Effector memory CD8-positive, alpha-beta T cell (primary cell): Measurements from ENCODE around the gene NAXE.
A peak's percentile ranks its signal among the peaks of the same experiment; 100 is the strongest.
"Not testable (repeated sequence)": the region's sequence is repeated elsewhere in the genome, so short reads cannot be mapped to it uniquely, and the experiment has no call there.

Experiments
- ATAC-seq: fragments of 150-1000 bp; cut with Tn5 transposase; replicated peaks from 2 replicates; pipeline ENCODE4 v1.10.0; 2021; ENCODE audit warnings: mild to moderate bottlenecking, moderate library complexity
- DNase-seq, 3 experiments: peaks; one replicate each; pipeline ENCODE4 v3.0.0; 2021
- H3K27ac Mint-ChIP-seq, 2 donors: one replicate each; pipeline ENCODE4 v1.8.0; 2022; ENCODE audit warnings: mild to moderate bottlenecking in 2 of 2, mixed read lengths in 2 of 2, moderate library complexity in 2 of 2
- H3K27me3 Mint-ChIP-seq, 2 donors: one replicate each; pipeline ENCODE4 v1.8.0; 2022; ENCODE audit warnings: mixed read lengths in 2 of 2
- H3K36me3 Mint-ChIP-seq: one replicate; pipeline ENCODE4 v1.8.0; 2022; ENCODE audit warnings: mild to moderate bottlenecking, moderate library complexity, mixed read lengths; ENCODE audit not compliant: insufficient read depth
- H3K4me1 Mint-ChIP-seq, 2 donors: one replicate each; pipeline ENCODE4 v1.8.0; 2022; ENCODE audit warnings: low read depth in 2 of 2, mixed read lengths in 2 of 2
- H3K4me3 Mint-ChIP-seq, 2 donors: one replicate each; pipeline ENCODE4 v1.8.0; 2022; ENCODE audit warnings: mild to moderate bottlenecking in 2 of 2, mixed read lengths in 2 of 2, moderate library complexity in 2 of 2
- H3K9me3 Mint-ChIP-seq, 2 donors: one replicate each; pipeline ENCODE4 v1.8.0; 2022; ENCODE audit warnings: mixed read lengths in 2 of 2

The NAXE gene

DNA sequence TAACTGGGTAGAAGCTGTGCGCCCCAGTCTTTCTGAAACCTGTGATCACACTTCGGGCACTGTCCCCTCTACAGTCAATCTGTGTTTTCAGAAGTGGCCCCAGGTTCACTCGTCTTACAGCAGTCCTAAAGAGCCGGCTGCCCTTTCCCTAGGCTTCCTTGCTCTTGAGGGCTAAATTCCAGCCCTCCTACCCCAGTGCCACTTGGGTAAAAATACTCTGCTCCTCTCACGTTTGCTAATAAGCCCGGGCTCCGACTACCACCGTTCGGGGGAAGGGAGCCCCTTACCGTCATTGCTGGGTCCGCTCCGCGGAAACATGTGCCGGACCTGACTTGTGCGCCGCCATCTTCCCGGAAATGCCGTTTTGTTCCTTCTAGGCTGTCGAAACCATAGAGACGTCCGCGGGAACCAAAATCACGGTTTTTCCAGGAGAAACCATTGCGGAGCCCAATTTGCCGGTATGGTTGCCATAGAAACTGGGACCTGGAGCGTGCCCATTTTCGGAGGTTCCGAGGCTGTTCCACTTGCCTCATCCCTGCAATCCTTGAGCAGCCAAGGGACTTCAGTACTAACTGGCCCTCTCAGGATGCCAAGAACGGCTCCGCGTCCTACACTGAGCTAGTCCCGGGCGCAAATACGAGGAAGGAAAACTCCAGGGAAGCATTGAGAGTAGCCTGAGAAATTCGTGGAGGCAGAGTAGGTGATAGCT, 9.7 kb downstream of the NAXE start, which contains the start of gene GPATCH4:
TSS of gene GPATCH4 (minus strand) at position 358 of the 709 bp plus-strand sequence.
- no peaks in the 10 kb centered on the region for H3K27me3 Mint-ChIP-seq
- H3K27ac Mint-ChIP-seq, result peak within 1 kb of the TSS; percentile 93 to 95
- ATAC-seq (peak; percentile 80), DNase-seq (peak; percentile 50 to 61 (median 61))
- no peaks in the 10 kb centered on the region for H3K9me3 Mint-ChIP-seq
- H3K4me3 Mint-ChIP-seq, result peak within 1 kb of the TSS; percentile 89 to 92
- H3K36me3 Mint-ChIP-seq, result peaks cover 11% of the 10 kb centered on the region
- peaks cover 20 to 25% of the 10 kb centered on the region in 2 donors for H3K4me1 Mint-ChIP-seq

DNA sequence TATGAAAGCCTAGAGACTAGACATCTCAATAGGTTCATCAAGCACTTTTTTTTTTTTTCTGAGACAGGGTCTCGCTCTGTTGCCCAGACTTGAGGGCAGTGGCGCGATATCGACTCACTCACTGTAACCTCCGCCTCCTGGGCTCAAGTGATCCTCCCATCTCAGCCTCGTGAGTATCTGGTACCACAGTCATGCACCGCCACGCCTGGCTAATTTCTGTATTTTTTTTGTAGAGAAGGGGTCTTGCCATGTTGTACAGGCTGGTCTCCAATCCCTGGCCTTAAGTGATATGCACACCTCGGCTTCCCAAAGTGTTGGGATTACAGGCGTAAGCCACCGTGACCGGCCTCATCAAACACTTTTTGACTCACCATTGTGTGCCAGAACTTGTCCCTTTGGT, 10.3 kb downstream of the NAXE start:
- peaks cover 20 to 25% of the 10 kb centered on the region in 2 donors for H3K4me1 Mint-ChIP-seq
- peaks cover 10% of the 10 kb centered on the region for H3K36me3 Mint-ChIP-seq
- H3K27ac Mint-ChIP-seq, result peak overlapping the region; percentile 93 to 95
- DNase-seq (no peak), ATAC-seq (no peak)
- no peaks in the 10 kb centered on the region for H3K27me3 Mint-ChIP-seq
- no peaks in the 10 kb centered on the region for H3K9me3 Mint-ChIP-seq
- peak overlapping the region; percentile 89 to 92 for H3K4me3 Mint-ChIP-seq

DNA sequence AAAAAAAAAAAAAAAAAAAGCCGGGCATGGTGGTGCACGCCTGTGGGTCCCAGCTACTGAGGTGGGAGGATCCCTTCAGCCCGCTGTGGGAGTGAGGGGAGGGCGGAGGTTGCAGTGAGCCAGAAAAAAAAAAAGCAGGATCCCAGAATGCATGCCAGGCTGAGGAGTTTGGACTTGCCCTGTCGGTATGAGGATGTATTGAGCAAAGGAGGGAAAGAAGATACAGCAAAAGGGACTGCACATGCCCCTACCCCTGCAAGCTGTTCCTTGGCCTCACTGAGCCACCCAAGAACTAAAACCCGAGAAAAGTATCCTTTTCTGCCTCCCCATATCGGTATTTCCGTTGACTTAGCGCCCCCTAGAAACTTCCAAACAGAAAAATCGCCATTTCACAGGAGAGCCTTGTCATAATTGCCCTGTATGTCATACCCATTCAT, 11.0 kb downstream of the NAXE start:
- ATAC-seq (no peak), DNase-seq (no peak)
- Mint-ChIP-seq H3K27ac (no peak overlapping the region), H3K4me1 (peaks cover 20 to 25% of the 10 kb centered on the region in 2 donors), H3K27me3 (no peaks in the 10 kb centered on the region), H3K9me3 (no peaks in the 10 kb centered on the region), H3K4me3 (peak overlapping the region; percentile 25 to 51), H3K36me3 (peaks cover 10% of the 10 kb centered on the region)

DNA sequence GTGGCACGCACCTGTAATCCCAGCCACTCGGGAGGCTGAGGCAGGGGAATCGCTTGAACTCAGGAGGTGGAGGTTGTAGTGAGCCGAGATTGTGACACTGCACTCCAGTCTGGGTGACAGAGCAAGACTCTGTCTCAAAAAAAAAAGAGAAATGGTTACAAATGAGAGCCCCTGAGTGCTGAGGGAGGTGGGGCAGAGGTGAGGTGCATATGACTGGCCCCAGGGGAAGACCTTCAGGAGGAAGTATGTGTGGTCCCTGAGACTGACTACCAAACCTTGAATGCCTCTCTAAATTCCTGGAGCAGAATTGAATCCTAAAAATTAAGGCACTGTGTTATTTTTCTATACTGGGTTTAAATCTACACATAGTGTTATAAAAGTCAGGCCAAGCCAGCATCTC, 15.8 kb downstream of the NAXE start:
- not testable (repeated sequence) for DNase-seq, H3K27ac Mint-ChIP-seq, H3K36me3 Mint-ChIP-seq, H3K9me3 Mint-ChIP-seq, H3K4me3 Mint-ChIP-seq, ATAC-seq
- peaks cover 7 to 19% of the 10 kb centered on the region in 2 donors for H3K4me1 Mint-ChIP-seq
- H3K27me3 Mint-ChIP-seq, result peaks cover 13 to 23% of the 10 kb centered on the region in 2 donors

DNA sequence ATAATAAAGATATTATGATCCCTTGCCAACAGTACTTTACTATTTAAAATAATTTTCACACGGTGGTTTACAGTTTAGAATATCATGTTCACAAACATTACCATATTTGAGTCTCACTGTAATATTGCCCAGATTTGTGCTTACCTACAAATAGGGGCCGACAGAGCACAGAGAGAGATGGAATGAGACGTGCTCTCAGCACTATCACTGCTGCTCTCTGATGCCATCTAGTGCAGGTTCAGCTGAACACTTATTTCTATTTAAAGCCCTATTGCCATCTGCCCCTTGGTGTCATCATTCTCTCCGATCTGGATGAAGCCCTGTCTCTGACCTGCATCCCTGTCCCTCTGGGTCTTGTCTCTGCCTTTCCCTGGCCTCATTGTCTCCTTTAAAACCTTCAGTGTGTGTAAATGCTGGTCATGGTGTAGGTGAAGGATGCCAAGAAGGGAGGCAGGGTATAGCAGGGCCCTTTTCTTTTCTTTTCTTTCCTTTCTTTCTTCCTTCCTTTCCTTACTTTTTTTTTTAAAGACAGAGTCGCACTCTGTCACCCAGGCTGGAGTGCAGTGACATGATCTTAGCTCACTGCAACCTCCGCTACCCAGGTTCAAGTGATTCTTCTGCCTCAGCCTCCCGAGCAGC, 16.6 kb downstream of the NAXE start:
- Mint-ChIP-seq H3K9me3 (no peaks in the 10 kb centered on the region), H3K4me3 (no peak overlapping the region), H3K4me1 (peaks cover 4 to 14% of the 10 kb centered on the region in 2 donors), H3K27ac (no peak overlapping the region), H3K36me3 (peaks cover 5% of the 10 kb centered on the region), H3K27me3 (peaks cover 13 to 31% of the 10 kb centered on the region in 2 donors)
- peak; percentile 62 to 71 (median 63) for DNase-seq
- peak; percentile 94 for ATAC-seq

DNA sequence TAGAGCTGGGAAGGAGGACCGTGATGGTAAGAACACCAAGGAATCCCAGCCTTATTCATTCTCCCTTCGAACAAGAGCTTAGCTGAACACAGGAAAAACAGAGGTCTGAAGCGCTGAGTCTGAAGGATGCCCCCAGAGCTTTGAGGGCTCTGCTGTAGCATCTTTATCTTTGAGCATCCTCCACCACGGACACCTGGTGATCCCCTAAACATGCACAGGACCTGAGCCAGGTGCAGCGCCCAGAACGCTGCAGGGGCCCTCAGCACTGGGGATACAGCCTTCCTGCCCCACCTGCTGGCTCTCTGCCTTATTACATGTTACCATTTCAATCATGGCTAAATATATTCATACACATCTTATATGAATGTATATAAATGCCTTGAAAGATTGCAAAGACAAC, 17.4 kb downstream of the NAXE start:
- H3K27ac Mint-ChIP-seq, result no peak overlapping the region
- DNase-seq (peak; percentile 52 to 62 (median 58)), ATAC-seq (peak; percentile 77)
- H3K4me3 Mint-ChIP-seq, result no peak overlapping the region
- H3K4me1 Mint-ChIP-seq, result peaks cover 4 to 14% of the 10 kb centered on the region in 2 donors
- H3K36me3 Mint-ChIP-seq, result peaks cover 5% of the 10 kb centered on the region
- H3K27me3 Mint-ChIP-seq, result peaks cover 13 to 33% of the 10 kb centered on the region in 2 donors
- H3K9me3 Mint-ChIP-seq, result no peaks in the 10 kb centered on the region

DNA sequence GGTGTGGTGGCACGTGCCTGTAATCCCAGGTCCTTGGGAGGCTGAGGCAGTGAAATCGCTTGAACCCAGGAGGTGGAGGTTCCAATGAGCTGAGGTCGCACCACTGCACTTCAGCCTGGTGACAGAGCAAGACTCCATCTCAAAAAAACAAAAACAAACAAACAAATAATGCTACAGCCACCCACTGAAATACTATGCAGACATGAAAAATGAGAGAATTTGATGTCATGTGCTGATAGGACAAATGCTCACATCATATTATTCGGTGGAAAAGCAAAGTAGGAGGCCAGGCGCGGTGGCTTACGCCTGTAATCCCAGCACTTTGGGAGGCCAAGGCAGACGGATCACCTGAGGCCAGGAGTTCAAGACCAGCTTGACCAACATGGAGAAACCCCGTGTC, 18.5 kb downstream of the NAXE start:
- ATAC-seq, H3K36me3 Mint-ChIP-seq, DNase-seq, H3K4me3 Mint-ChIP-seq, H3K27ac Mint-ChIP-seq, H3K9me3 Mint-ChIP-seq: not testable (repeated sequence)
- H3K4me1 Mint-ChIP-seq, result peaks cover 4 to 14% of the 10 kb centered on the region in 2 donors
- peaks cover 16 to 33% of the 10 kb centered on the region in 2 donors for H3K27me3 Mint-ChIP-seq

DNA sequence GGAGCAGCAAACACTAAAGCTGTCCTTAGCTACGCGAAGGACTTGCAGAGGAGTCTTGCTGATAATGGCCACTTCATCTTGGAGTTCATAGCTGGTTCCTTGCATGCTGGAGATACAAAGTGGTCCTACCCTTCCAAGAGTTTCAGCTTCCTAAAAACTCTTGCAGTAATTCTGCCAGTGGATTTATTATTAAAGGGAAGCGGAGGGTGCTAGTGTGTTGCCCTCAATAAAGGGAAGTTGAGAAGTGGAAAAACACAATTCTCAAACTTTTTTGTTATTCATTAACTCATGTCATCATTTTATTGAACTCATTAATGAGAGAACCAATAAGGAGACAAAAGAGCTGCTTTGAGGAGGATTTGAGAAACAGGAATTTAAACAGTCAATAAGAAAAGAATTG, 21.1 kb downstream of the NAXE start:
- peaks cover 26 to 51% of the 10 kb centered on the region in 2 donors for H3K27me3 Mint-ChIP-seq
- no peak overlapping the region for H3K27ac Mint-ChIP-seq
- H3K4me1 Mint-ChIP-seq, result peaks cover 5 to 14% of the 10 kb centered on the region in 2 donors
- DNase-seq (no peak), ATAC-seq (no peak)
- no peak overlapping the region for H3K4me3 Mint-ChIP-seq
- no peaks in the 10 kb centered on the region for H3K9me3 Mint-ChIP-seq
- peaks cover 5% of the 10 kb centered on the region for H3K36me3 Mint-ChIP-seq

DNA sequence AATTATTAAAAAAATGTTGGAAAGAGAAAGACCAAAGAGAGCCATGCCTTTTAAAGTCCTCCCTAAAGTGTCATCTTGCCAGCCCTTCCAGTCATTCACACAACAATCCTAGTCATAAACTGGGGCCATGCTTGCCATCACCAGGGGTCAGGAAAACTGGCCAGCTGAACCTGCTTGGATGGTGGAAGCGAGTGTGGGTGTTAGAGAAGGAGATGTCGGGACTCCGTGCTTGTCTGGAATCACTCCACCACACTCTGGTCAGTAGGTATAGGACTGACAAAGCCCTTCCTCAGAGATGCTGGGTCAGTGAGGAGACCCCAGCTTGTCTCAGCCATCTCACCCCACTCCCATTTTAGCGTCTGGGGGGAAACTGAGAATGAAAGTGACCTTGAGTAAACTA, 24.4 kb downstream of the NAXE start:
- Mint-ChIP-seq H3K4me3 (no peak overlapping the region), H3K4me1 (peaks cover 0 to 2% of the 10 kb centered on the region in 2 donors), H3K27me3 (peaks cover 41 to 70% of the 10 kb centered on the region in 2 donors), H3K36me3 (peaks cover 5% of the 10 kb centered on the region), H3K9me3 (no peaks in the 10 kb centered on the region), H3K27ac (no peak overlapping the region)
- ATAC-seq (no peak), DNase-seq (no peak)

DNA sequence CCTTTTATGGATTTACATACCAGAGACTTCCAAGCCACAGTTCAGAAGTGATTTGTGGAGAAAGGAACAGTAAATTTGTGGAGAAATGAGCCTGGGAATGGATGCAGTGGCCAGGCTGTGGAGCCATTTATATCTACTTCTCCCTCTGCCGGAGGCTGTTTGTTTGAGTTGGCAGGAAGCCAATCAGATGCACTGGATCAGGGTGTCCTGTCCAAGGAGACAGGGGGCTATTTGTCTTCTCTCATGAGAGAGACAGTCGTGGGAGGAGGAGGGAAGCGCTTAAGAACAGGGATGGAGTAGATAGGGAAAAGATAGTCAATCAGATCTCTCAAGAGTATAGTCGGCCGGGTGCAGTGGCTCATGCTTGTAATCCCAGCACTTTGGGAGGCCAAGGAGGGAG, 24.9 kb downstream of the NAXE start:
- Mint-ChIP-seq H3K27ac (no peak overlapping the region), H3K4me3 (no peak overlapping the region), H3K4me1 (peaks cover 0 to 2% of the 10 kb centered on the region in 2 donors), H3K9me3 (no peaks in the 10 kb centered on the region), H3K27me3 (peaks cover 45 to 70% of the 10 kb centered on the region in 2 donors), H3K36me3 (no peaks in the 10 kb centered on the region)
- ATAC-seq, result no peak
- DNase-seq, result no peak

DNA sequence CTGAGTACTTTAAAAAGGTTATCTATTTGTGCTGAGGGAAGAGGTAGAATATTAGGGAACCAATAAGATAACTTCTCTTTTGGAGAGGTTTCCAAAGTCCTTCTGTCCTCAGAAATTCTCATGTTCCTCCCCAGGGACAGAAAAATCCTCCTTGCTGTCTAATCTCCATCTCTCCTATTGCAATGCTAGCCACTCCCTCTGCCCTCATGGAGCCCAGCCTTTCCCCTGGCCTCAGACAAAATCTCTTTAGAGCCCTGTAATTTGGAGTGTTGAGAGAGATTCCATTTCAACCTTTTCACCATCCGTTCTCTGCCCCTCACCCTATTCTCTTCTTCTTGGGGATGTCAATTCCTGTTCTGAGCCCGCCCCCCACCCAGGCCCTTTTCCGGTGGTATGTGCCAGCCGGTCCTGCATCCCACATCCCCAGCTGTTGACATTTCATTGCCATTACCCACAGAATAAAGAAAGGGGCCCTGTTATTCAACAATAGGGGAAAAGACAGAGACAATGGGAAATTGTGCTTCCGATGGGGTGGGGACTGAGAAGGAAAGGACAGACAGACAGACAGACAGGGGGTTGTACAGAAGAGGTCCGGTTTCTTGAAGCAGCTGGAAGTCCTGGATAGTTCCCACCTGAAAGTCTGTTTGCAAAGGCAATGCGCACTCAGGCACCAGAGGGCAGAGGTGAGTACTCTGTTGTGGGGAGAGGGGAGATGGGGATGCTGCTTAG, 27.4 kb downstream of the NAXE start, which contains the start of gene HAPLN2:
TSS of gene HAPLN2 (plus strand) at position 563 of the 729 bp plus-strand sequence. CDS start 4,076 bp downstream, outside the sequence.
- Mint-ChIP-seq H3K4me1 (peaks cover 0 to 2% of the 10 kb centered on the region in 2 donors), H3K36me3 (peaks cover 3% of the 10 kb centered on the region), H3K27me3 (peaks cover 61 to 76% of the 10 kb centered on the region in 2 donors), H3K9me3 (no peaks in the 10 kb centered on the region), H3K27ac (no peak within 1 kb of the TSS), H3K4me3 (no peak within 1 kb of the TSS)
- ATAC-seq (no peak), DNase-seq (no peak)

DNA sequence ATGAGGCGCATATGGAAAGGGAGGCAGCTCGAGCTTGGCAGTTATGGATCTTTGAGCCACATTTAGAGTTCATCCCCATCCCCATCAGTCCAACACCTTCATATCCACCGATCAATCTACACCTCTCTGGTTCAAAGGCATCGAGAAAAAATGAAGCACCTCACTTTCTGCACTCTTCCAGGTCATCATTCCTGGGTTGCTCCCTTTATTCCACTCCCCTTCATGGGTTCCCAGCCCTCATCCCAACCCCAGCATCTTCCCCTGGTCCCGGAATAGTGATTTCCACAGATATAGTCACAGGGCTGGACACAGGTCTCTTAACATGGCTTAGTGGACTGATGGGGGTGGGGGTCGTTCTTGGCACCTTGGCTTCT, 28.0 kb downstream of the NAXE start:
- DNase-seq (no peak), ATAC-seq (no peak)
- Mint-ChIP-seq H3K4me3 (no peak overlapping the region), H3K9me3 (no peaks in the 10 kb centered on the region), H3K27ac (no peak overlapping the region), H3K4me1 (peaks cover 0 to 5% of the 10 kb centered on the region in 2 donors), H3K27me3 (peaks cover 62 to 82% of the 10 kb centered on the region in 2 donors), H3K36me3 (peaks cover 3% of the 10 kb centered on the region)

DNA sequence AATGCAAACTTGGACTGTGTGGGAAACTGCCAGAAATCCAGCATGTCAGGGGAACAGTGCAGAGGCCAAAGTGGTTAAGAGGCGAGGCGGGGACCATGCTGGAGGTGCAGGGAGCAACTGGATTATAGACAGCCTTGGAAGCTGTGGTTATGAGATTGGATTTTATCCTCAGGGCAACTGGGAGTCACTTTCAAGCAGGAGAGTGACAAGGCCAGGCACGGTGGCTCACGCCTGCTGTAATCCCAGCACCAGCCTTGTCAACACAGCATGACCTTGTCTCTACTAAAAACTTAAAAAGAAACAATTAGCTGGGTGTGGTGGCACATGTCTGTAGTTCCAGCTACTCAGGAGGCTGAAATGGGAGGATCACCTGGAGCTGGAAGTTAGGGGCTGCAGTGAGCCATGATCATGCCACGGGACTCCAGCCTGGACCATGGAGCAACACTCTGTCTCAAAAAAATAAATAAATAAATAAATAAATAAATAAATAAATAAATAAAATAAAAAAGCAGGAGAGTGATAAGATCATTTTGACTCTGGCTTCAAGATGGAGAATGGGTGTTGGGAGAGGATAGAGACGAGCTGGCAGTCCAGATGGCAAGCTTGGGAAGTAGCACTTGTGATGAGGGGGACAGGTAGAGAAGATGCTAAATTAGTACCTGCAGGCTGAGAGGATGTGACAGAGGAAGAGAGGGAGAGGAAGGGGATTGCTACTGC, 31.2 kb downstream of the NAXE start:
- Mint-ChIP-seq H3K9me3 (no peaks in the 10 kb centered on the region), H3K4me3 (peak overlapping the region in 1 of 2 donors; percentile 28), H3K27me3 (peaks cover 72 to 86% of the 10 kb centered on the region in 2 donors), H3K36me3 (peaks cover 6% of the 10 kb centered on the region), H3K27ac (no peak overlapping the region), H3K4me1 (peaks cover 7 to 10% of the 10 kb centered on the region in 2 donors)
- DNase-seq (no peak), ATAC-seq (no peak)
